ENCODE results near the gene MYO18B.

The MYO18B gene

DNA sequence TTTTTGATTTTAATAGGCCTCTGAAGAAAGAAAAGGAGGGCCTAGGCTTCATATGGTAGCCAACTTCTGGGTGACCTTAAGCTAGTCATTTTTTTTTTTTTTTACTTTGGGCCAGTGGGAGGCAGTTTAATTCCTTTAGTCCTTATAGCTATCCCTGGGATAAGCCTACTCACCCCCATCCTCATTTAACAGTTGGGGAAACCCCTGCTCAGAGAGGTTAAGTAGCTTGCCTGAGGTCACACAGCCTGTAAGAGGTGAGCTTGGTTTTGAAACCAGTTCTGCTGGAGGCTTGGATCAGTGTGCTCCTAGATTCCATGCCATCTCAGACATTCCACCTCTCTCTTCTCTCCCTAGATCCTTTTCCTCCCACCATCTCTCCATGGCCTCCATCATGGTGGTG, 86.4 kb downstream of the MYO18B start:
- DNase-seq (ENCODE audit: low read depth): no peak

DNA sequence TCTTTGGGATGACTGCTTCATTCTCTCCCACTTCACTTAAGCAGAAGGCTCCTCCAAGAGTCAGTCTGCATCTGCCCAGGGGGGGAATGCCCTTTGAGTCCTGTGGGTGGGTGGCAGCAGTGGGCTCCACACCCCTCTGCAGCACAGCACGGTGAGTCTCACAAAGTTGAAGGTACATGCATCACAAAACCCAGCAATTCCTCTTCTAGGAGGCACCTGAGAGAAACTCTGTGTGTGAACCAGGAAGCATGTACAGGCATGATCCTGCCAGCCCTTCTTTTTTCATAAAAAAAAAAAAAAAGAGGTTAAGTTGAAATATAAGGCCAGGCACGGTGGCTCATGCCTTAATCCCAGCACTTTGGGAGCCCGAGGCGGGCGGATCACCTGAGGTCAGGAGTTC, 87.2 kb downstream of the MYO18B start:
- DNase-seq (ENCODE audit: low read depth): no peak

DNA sequence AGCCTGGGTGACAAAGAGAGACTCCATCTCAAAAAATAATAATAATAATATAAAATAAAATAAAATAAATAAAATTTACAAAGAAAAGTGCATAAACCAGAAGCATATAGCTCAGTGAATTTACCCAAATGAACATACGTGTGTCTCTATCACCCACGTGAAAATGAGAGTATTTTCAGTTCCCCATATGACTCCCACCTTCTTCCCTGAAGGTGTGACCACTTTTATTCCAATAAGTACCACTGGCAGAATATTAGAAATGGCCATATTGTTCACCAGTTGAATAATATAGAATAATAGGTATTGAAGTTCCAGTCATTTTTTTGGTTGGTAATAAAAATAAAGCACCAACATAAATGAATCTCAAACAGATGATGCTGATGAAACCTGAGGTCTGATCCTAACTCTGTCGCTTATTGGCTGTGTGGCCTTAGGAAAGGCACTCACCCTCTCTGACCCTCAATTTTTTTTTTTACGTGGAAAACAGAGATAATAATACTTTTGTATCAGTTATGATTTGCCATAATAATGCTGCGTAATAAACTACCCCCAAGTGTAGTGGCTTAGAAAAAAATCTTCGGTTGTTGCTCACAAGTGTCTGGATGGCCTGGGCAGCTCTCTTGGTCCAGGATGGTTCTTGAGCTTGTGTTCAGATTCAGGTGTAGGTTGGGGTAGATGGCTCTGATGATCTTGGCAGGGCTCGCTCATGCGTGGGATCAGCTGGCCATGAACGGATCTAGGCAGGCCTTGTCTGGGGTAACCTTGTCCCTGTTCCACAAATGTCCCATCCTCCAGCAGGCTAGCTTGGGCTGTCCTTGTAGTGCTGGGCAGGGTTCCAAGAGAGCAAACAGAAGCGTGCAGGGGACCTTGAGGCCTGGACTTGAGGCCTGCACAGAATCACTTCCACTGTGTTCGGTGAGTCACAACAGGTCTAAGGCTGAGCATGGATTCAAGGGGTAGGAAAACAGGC, 88.1 kb downstream of the MYO18B start:
- DNase-seq (ENCODE audit: low read depth): no peak

DNA sequence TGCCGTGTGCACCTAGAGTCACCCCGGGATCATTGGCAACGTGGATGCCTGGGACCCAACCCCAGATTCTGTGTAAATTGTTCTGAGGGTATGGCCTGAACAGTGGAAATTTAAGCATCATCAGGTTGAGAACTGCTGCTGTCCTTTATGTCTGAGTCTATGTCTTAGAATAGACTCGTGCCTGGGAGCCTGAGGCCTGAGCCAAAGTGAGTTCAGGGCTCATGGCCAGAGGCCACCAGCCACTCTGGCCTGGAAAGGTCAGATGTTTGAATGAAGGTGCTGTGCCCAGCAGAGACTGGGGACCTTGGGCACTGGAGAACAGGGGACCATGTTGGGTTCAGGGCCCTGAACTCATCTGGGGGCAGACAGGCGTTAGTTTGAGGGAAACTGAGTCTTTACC, 91.1 kb downstream of the MYO18B start:
- DNase-seq (ENCODE audit: low read depth): no peak

DNA sequence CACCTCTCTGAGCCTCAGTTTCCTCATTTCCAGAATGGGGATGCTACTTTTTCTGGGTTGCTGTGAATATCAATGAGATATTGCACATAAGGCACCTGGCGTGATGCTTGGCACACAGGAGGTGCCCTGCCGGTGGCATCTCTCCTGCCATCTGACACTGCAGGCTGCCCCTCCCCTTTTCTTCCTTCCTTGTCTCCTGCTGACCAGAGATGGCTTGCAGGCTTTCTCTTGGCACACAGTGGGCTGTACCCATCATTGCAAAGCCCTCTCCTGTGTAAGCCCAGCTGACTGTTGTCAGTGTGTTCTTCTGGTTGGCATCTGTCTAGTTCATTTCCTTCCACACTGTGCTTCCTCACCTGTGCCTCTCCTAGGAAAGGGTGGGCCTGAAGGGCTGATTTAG, 91.7 kb downstream of the MYO18B start:
- no peak for DNase-seq (ENCODE audit: low read depth)

DNA sequence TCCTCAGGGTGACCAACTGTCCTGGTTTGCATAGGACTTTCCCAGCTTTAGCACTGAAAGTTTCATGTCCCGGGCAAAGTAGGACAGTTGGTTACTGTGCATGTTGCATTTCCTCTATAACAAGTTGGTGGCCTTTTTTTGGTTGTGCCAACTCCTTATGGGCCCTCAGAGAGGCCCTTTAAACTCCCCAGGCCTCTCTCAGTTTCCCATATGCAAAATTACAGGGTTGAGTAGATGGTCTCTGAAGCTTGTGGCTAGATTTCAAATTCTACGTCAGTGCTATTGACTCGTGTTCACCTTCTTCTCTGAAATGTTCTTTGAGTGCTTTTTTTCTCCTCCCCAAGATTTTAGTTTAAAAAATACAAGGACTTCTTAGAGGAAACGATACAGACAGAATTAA, 92.5 kb downstream of the MYO18B start:
- DNase-seq (ENCODE audit: low read depth): no peak

DNA sequence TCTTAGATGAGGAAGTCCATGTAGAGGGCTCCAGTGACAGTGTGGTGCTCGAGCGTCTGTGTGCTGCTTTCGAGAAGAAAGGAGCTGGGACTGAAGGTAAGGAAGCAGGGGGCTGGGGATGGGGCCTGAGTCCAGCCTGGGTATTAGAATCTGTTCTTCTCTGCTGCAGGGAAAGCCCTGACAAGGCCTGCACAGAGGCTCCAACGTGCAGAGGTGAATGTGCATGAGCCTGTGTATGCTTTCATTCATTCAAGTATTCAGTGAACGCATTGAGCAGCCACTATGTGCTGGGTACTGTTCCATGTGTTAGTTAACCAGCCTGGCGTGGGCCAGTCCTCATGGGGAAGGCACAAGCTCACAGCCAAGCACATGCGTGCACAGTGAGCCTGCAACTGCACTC, 93.4 kb downstream of the MYO18B start:
- DNase-seq (ENCODE audit: low read depth): no peak

DNA sequence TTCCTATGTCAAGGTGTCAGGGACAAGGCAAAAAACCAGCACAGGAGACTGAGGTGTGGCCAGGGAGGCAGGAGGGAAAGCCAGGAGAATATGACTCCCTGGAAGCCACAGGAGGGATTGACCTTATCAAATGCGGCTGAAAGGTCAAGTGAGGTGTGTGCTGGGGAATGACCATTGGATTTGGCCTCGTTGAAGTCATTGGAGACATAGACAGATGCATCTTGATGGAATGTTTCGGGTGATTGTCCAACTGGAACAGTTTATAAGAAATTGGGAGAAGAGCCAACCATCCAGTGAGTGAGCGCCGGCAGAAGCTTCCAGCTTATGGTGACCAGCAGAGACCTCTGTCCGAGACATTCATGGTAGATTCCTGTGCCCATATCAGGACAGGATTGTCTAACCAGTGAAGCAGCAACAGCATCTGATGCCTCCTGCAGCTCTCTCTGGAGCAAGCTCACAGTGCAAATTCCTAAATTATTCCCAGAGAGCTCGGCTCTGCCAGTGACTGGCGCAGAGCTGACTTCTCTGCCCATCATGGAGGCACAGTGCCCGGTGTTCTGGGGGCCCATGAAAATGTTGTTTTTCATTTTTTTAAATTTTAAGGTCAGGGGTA, 95.4 kb downstream of the MYO18B start:
- DNase-seq (ENCODE audit: low read depth): no peak

DNA sequence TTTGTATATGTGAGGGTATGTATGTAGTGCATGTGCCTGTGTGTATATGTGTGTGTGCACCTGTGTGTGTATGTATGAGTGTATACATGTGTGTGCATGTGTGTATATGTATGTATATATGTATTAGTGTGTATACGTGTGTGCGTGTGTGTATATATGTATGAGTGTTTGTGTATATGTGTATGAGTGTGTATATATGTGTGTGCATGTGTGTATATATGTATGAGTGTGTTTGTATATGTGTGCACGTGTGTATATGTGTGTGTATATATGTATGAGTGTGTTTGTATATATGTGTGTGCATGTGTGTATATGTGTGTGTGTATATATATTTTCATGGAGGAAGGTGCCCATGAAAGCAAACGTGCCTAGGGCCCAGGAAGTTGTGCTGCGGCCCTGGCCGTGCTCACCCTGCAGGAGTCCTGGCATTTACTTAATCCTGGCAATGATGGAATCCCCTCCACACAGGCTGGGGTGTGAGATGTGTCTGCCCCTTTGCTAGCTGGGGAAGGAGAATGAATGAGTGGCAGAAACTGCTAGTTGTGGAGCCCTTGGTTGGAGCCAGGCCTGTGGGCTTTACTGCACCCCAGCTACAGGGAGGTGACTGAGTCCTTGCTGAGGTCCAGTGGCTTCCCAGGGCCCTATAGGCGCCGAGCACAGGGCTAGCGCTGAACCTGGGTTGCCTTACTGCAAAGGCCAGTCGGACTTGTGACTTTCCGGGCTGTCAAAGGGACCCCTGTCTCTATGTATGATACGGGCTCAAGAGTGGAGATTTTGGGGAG, 97.2 kb downstream of the MYO18B start:
- no peak for DNase-seq (ENCODE audit: low read depth)

DNA sequence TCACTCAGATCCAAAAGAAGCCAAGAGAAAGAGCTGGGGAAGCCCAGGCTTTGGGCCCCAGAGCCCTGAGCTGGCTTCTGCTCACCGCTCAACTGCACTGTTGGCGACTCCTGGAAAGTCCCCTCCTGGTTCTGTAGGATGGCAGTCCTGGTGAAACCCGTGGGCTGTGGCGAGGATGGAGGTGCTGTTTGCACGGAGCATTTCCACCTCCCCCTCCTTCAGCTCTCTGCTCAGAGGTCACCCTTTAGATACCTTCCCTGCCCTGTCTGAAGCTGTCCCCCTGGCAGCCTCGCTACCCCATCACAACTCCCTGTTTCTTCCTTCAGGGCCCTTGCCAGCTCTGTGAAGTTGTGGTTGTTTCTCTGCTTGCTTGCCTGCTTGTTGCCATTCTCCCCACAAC, 97.8 kb downstream of the MYO18B start:
- DNase-seq (ENCODE audit: low read depth): no peak

DNA sequence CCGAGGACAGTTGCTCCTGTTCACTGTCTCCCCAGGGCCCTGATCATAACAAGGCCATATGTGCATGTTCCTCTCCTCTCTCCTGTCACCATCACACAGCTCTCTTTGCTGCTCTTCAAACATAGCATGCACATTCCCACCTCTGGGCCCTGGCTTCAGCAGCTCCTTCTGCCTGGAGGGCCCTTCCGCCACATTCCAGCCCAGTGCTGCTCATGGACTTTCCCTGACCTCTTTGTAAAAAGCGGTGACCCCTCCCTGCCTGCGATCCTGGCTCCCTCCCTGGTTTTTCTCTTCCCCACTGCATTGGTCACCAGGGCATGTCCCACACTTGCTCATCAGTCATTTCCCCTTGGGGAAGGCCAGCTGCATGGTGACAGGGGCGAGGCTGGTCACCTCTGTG, 98.2 kb downstream of the MYO18B start:
- no peak for DNase-seq (ENCODE audit: low read depth)

DNA sequence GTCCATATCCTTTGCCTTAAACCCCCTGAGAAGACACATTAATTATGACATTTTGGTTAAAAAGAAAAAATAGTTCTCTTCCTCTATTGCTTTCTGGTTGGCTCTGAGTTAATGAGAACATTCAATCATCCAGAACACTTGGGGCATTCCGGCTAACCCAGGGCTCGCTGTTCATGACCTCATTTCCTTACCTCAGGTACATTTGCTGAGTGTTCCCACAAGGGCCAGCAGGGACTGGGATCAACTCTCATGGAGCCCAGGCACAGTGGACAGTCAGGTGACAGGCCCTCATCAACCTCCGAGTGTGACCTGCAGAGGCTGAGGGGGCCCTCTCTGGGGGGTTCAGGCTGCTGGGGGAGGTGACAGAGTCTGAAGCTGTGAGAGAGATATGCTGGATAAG, 98.9 kb downstream of the MYO18B start:
- no peak for DNase-seq (ENCODE audit: low read depth)

DNA sequence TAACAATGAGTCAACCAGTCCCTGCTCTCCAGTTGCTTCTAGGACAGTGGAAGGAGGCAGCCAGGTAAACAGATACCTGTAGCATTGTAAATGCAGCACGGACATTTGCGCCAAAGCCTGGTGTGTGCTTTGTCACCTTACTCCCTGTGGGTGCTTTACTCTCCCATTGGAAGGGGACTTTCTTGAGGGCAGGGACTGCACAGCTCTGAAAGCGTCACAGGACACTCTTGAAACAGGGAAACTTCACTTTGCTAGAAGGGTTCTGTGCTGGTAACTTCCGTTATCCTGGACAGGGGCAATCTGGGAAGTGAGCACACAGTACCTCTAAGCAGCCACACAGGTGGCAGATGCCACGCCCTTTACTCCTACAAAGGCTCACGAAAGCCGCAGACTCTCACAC, 99.8 kb downstream of the MYO18B start:
- no peak for DNase-seq (ENCODE audit: low read depth)

DNA sequence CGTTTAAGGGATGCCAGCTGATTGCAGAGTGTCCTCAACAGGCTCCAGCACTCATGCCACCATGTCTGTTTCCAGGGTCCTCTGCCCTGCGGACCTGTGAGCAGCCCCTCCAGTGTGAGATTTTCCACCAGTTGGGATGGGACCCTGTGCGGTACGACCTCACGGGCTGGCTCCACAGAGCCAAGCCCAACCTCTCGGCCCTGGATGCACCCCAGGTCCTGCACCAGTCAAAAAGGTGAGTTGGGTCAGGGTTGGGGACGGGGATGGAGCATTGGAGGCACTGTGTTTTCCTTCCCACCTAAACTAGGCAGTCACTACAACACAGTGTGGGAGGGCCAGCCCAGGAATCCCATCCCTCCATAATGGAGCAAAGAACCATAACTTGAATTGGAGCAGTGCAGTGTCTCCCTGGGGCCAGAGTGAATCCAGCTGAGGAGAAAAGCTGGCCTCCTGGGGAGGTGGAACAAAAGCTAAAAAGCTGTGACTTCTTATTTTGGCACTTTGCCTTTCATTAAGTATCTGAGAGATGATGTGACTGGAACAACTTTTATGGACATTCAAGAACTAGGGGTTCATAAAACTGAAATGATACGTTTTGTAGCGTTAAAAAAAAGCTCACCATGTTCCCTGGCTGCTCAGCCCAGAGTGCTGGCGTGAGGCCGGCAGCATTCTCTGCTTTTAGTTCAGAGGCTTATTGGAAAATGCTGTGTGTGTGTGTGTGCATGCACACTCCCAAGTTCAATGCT, 101.8 kb downstream of the MYO18B start:
- DNase-seq (ENCODE audit: low read depth): no peak

DNA sequence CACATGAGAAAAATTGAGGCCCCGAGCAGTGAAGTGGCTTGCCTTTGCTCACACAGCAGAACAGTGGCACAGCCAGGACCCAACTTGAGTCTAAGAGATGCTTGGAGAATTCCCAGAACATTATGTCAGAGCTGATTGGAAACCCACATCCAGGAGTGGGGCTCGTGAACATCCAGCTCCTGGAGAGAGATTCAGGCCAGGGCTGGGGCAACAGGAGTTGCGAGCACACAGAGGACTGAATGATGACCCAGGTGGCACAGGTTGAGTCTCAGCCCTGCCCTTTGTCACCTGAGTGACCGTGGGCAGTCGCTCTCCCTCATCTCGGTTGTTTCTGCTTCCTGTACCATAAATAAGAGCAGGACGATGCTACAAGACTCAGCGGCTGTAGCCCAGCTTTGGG, 102.6 kb downstream of the MYO18B start:
- no peak for DNase-seq (ENCODE audit: low read depth)

DNA sequence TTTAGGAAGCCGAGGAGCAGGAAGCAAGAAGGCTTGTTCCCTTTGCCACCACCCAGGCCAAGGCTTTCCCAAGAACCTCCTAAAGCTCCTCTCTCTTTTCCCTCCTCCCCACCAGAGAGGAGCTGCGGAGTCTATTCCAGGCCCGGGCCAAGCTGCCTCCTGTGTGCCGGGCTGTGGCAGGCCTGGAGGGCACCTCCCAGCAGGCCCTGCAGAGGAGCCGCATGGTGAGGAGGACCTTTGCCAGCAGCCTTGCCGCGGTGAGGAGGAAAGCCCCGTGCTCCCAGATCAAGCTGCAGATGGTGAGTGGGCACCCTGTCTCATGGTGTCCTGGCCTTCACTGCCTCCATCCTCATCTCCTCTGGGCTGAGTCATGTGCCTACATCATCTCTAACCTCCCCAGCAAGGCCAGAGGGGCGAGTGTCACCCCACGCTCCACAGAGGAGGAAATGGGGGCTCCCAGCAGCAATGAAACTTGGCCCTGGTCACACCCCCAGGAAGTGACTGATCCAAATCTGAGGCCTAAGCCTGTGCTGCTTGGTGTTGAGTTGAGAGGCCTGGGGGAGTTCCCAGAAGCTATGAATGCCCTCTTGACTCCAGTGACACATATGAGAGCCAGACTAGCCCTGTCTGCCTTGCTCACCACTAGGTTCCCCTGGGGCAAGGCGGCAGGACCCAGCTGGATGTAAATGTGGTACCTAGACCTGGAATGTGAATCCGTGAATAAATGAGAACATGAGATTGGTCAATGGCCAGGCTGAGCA, 104.2 kb downstream of the MYO18B start:
- DNase-seq (ENCODE audit: low read depth): no peak

DNA sequence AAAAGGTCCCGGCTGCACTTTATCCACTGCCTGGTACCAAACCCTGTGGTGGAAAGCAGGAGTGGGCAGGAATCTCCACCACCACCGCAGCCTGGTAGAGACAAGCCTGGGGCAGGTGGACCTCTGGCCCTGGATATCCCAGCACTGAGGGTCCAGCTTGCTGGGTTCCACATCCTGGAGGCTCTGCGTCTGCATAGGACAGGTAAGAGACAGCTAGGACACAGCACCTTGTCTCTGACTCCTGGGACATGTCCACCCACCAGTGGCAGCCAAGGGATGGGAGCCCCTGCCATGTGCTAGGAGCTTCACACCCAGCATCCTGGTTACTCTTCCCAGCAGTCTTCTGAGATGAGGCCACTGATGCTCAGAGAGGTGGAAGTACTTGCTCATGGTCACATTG, 105.5 kb downstream of the MYO18B start:
- no peak for DNase-seq (ENCODE audit: low read depth)

DNA sequence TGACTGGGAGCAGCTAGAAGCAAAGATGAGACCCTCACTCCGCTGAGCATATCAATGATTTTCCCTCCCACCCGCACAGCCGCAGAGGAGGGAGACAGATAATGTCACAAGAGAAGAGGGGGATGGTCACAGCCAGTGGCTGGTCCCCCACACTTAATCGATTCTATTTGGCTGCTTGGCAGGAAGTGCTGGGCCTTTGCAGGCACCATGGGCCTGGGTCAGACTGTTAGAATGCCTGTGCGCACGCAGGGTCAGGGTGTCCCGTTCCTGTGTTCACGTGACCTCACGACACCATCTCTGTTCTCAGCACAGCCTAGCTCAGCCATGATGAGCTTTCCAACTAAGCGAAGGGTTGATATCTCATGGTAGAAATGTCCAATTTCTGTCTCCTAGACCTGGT, 107.0 kb downstream of the MYO18B start:
- no peak for DNase-seq (ENCODE audit: low read depth)

DNA sequence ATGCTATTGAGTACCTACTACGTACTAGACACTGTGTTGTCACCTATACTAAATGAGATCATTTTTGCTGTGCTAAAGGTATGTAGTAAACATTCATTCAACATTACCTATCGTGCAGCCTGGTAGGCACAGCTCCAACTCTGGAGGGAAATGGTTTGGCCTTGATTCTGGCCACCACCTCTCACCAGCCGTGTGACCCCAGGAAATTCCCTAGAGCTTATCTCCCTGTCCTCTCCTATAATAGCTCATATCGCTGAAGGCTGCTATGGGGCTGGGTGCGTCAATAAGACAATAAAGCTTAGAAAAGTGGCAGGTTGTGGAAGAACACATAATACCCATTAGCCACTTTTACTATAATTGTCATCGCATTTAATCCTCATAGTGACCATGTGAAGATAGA, 107.5 kb downstream of the MYO18B start:
- no peak for DNase-seq (ENCODE audit: low read depth)

DNA sequence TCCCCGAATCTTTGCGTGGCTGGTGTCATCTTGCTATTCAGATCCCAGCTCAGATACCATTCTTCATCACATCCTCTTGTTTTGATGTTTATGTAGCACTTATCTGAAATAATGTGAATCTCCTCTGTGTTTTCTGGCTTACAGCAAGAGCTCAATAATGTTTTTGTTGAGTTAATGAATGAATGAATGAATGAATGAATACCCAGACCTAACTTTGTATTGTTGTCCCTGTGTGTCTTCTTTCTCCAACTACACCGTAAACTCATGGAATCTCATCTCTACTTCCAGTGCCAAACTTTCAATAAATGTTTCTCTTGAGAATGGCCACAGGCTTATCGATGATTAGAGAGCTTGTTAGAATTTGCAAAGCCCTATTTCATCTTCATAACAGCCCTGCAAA, 110.2 kb downstream of the MYO18B start:
- DNase-seq (ENCODE audit: low read depth): no peak

DNA sequence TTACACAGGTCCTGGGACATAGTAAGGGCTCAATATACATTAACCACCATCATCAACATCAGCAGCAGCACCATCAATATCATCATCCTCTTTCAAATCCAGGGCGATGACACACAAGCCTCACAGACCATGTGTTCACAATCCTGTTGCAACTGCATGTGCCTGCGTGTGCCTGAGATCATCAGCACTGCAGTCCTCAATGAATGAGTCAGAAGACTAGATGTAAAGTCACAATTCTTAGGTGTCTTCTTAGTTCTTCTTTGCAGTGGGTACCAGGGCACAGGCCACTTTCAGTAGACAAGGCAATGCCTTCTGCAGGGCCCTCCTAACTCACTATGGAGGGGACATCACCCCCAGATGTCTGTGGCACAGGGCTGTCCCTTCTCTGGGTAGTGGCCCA, 111.1 kb downstream of the MYO18B start:
- no peak for DNase-seq (ENCODE audit: low read depth)
